ENCODE results near the gene LILRB3.
A peak's percentile ranks its signal among the peaks of the same experiment; 100 is the strongest.
"Not testable (repeated sequence)": the region's sequence is repeated elsewhere in the genome, so short reads cannot be mapped to it uniquely, and the experiment has no call there.

The LILRB3 gene

DNA sequence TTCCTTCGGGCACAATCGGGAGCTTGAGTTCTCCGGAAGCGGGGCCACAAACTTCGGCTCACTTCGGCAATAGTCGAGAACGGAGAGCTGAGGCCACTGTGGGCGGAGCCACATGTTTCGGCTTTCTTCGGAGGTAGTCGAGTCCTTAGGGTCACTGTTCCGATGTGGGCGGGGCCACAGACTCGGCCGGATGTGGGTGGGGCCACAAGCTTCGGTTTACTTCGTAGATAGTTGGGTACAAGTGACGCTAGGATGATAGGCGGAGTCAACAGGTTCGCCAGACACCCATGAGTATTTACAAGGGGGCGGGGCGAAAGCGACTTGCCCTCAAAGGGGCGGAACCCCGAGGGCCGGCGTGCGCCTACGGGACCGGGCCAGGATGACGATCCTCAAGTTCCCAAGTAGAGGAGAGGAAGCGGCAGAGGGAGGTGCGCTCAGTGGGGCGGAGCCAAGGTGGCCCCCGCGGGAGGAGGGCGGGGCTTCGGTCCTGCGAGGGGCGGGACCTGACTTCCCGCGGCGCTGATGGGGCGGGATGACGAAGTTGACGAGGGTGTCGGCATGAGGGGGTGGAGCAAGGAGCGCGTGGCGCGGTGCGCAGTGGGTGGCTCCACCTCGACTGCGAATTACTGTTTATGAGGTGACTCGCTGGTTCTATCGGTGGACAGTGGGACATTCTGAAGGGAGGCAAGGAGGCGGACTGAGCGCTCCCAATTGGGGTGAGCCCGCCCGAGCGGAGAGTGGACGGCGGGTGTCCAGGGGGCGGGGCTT, 32.9 kb downstream of the LILRB3 start:
- DNase-seq (ENCODE audit: low read depth), result peak; percentile 100

- DNase-seq (ENCODE audit: low read depth), result no peak
These were observed 33.6 kb downstream of the LILRB3 start, which contains the start of gene MBOAT7 for GRCh38 chr19:54189145-54189734. Gene MBOAT7 (minus strand): TSS chr19:54189580. CDS start chr19:54188508, 1,072 bp downstream.

- DNase-seq (ENCODE audit: low read depth), result no peak
These were observed 34.5 kb downstream of the LILRB3 start for GRCh38 chr19:54188215-54188871.

- DNase-seq (ENCODE audit: low read depth), result no peak
These were observed 35.8 kb downstream of the LILRB3 start for GRCh38 chr19:54186934-54187381.

GRCh38 chr19:54186351-54186750, 36.5 kb downstream of the LILRB3 start:
- no peak for DNase-seq (ENCODE audit: low read depth)

DNA sequence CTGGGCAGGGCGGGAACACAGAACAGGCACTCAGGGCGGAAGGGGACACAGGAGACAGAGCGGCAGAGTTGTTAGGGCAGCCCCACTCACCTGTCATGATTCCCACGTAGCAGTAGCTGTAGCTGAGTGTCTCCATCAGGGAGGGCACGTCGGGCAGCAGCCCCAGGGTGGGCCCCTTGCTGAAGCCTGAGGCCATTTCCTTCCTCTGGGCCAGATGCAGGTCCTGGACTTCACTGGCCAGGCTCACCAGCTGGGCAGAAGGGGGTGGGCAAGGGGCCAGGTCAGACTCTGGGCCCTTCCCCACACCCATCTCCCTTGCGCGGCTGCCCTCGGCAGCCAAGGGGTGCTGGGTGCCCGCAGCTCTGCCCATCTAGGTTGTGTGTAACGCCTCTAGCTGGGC, 39.4 kb downstream of the LILRB3 start:
- no peak for DNase-seq (ENCODE audit: low read depth)

- DNase-seq (ENCODE audit: low read depth), result not testable (repeated sequence)
These were observed 40.9 kb downstream of the LILRB3 start for GRCh38 chr19:54181894-54182293.

- no peak for DNase-seq (ENCODE audit: low read depth)
These were observed 42.1 kb downstream of the LILRB3 start for GRCh38 chr19:54180691-54181091.

DNA sequence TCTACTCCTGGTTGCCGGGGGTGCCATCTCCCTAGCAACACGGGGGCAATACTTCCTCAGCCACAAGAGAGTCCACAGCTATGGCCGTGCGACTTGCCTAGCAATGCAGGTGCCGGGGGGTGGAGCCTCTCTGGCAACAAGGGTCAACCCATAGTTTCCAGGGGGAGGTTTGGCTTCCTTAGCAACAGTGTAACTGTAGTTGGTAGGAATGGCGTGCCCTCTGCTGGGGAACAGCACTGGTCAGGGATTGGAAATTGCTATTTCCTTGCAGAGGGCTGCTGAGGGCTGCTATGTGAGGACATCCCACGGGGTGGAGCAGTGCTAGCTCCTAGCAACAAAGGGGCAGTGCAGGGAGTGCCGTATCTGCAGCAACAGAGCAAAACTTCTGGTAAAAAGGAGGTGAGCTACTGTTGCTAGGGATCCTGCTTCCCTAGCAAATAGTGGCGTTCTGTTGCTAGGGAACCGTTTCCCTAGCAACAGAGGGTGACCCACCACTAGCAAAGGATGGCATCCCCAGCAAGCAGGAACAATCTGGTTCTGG, 42.8 kb downstream of the LILRB3 start:
- DNase-seq (ENCODE audit: low read depth), result no peak

- DNase-seq (ENCODE audit: low read depth), result no peak
These were observed 43.5 kb downstream of the LILRB3 start for GRCh38 chr19:54179262-54179852.

GRCh38 chr19:54178581-54179261, 44.1 kb downstream of the LILRB3 start:
- no peak for DNase-seq (ENCODE audit: low read depth)

GRCh38 chr19:54173951-54174834, 48.6 kb downstream of the LILRB3 start:
- DNase-seq (ENCODE audit: low read depth), result no peak

GRCh38 chr19:54173359-54173699, 49.5 kb downstream of the LILRB3 start:
- DNase-seq (ENCODE audit: low read depth), result no peak

- no peak for DNase-seq (ENCODE audit: low read depth)
These were observed 50.1 kb downstream of the LILRB3 start, which contains the start of gene TMC4 for GRCh38 chr19:54172471-54173358. Gene TMC4 (minus strand): TSS chr19:54173160. CDS start chr19:54173117, 43 bp downstream.

GRCh38 chr19:54171736-54172431, 50.9 kb downstream of the LILRB3 start:
- DNase-seq (ENCODE audit: low read depth), result not testable (repeated sequence)

- DNase-seq (ENCODE audit: low read depth), result no peak
These were observed 53.6 kb downstream of the LILRB3 start for GRCh38 chr19:54169149-54169740.

- no peak for DNase-seq (ENCODE audit: low read depth)
These were observed 54.5 kb downstream of the LILRB3 start for GRCh38 chr19:54168174-54168917.

Measured in GM04504 (cell line).